Esophagus squamous epithelium (tissue), 4 donors: ENCODE results near the gene TMEM44.

ENCODE experiments used
- POLR2A ChIP-seq, 4 donors: fragments of 450-650 bp; IDR thresholded peaks; one replicate each; pipeline ENCODE4 v1.6.1; 2017; ENCODE audit warnings: antibody characterized with exemption in 4 of 4, mild to moderate bottlenecking in 4 of 4, moderate library complexity in 3 of 4
- TF ChIP-seq, protein P1 (sequence below), 6 experiments: fragments of 450-650 bp in 4 of 6; fragments of 200-600 bp in 2 of 6; sonication (generic) in 2 of 6; IDR thresholded peaks; one replicate each; pipeline ENCODE4 v1.5.1; 2016 to 2019; ENCODE audit warnings: antibody characterized with exemption in 6 of 6, mild to moderate bottlenecking in 4 of 6, moderate library complexity in 4 of 6

DNA sequence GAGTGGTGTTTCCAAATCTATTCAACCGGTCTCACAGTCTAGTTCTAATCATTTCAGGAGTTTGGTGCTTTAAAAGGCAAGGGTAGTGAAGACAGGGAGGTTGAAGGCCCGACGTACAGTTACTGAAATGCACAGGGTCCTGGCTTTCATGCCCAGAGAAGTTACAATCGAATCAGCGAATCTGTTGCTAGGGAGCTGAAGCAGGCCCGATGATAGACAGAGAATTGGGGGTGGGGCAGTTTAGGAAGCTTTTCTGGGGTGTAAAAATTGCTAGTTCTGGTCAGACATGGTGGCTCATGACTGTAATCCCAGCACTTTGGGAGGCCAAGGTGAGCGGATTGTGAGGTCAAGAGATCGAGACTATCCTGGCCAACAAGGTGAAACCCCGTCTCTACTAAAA, 83.4 kb downstream of the TMEM44 start:
- TF ChIP-seq POLR2A (IDR thresholded peaks at IDR 0.05), result no peak
- TF ChIP-seq, protein P1, sequence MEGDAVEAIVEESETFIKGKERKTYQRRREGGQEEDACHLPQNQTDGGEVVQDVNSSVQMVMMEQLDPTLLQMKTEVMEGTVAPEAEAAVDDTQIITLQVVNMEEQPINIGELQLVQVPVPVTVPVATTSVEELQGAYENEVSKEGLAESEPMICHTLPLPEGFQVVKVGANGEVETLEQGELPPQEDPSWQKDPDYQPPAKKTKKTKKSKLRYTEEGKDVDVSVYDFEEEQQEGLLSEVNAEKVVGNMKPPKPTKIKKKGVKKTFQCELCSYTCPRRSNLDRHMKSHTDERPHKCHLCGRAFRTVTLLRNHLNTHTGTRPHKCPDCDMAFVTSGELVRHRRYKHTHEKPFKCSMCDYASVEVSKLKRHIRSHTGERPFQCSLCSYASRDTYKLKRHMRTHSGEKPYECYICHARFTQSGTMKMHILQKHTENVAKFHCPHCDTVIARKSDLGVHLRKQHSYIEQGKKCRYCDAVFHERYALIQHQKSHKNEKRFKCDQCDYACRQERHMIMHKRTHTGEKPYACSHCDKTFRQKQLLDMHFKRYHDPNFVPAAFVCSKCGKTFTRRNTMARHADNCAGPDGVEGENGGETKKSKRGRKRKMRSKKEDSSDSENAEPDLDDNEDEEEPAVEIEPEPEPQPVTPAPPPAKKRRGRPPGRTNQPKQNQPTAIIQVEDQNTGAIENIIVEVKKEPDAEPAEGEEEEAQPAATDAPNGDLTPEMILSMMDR (IDR thresholded peaks at IDR 0.05), result no peak
